ENCODE measurements around the gene CLDN9.

DNA sequence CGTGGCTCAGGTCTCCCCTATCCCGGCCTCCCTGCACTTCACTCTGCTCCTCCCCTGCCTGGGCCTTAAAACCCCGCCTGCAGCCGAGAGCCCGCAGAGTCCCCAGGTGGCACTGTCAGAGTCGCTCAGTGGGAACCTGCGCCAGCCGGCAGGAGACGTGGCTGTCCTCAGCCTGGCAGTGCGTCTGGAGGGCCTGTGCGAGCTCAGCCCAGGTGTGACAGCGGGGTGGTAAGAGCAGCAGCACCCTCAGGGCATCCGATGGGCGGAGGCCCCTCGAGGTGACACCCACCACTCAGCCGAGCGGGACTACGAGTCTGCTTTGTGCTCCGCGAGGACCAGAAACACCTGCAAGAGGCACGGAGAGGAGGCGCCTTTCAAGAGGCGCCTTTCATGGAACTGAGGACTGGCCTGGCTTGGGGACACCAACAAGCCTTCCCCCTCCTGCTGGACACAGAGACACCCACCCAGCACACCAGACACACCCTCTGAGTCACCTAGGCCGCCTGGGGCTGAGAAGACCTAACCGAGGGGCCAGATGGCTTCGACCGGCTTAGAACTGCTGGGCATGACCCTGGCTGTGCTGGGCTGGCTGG is at the start of gene CLDN9:
- TF ChIP-seq EZH2phosphoT487 (IDR thresholded peaks at IDR 0.05; ENCODE audit: insufficient read depth, low read depth) (no peak), EZH2 (IDR thresholded peaks at IDR 0.05; ENCODE audit: insufficient read depth, poor library complexity, severe bottlenecking) (no peak)

Data from GM23248 (cell line).